Transverse colon (tissue), 4 donors: ENCODE data around the gene LIPF. TPM values are rescaled to one million over a fixed set of nuclear protein-coding genes. Genes with fewer than 3 reads are reported as not detected.

Experiments
- DNase-seq: peaks from one replicate; pipeline ENCODE4 v3.0.0-alpha.2; 2019
- H3K27ac ChIP-seq, 4 donors: fragments of 200-600 bp; sonication (generic); 2 replicates each; pipeline ENCODE4 v1.5.1; 2016 to 2018; ENCODE audit warnings: inconsistent platforms in 4 of 4
- H3K27me3 ChIP-seq: fragments of 200-600 bp; sonication (generic); 2 replicates; pipeline ENCODE4 v1.5.1; 2017; ENCODE audit warnings: inconsistent platforms
- H3K36me3 ChIP-seq, 4 donors: fragments of 200-600 bp; sonication (generic); 2 replicates each; pipeline ENCODE4 v1.5.1; 2017 to 2019; ENCODE audit warnings: inconsistent platforms in 4 of 4
- H3K4me1 ChIP-seq, 4 donors: fragments of 200-600 bp; sonication (generic); 2 replicates each; pipeline ENCODE4 v1.5.1; 2017 to 2020; ENCODE audit warnings: inconsistent platforms in 4 of 4
- H3K4me3 ChIP-seq, 4 donors: fragments of 200-600 bp; sonication (generic); 1 replicate in 1 of 4; 2 replicates in 3 of 4; pipeline versions ENCODE4 v1.5.1 to v1.6.1; 2017 to 2019; ENCODE audit warnings: inconsistent platforms in 4 of 4
- H3K9me3 ChIP-seq, 2 donors: fragments of 200-600 bp; sonication (generic); 2 replicates each; pipeline ENCODE4 v1.5.1; 2017 to 2019; ENCODE audit warnings: inconsistent platforms in 2 of 2
- CTCF ChIP-seq, 5 experiments: fragments of 200-600 bp in 3 of 5; fragments of 450-650 bp in 2 of 5; sonication (generic) in 3 of 5; IDR thresholded peaks; 1 replicate in 2 of 5; 2 replicates in 3 of 5; pipeline ENCODE4 v1.5.1; 2016 to 2017; ENCODE audit warnings: antibody characterized with exemption in 5 of 5, inconsistent platforms in 3 of 5, mild to moderate bottlenecking in 2 of 5, moderate library complexity in 1 of 5
- EP300 ChIP-seq: sonication (generic); formaldehyde crosslinking; IDR thresholded peaks from one replicate; pipeline ENCODE4 v1.6.1; 2017; ENCODE audit warnings: antibody characterized with exemption, low read depth
- POLR2A ChIP-seq: fragments of 450-650 bp; IDR thresholded peaks from one replicate; pipeline ENCODE4 v1.6.1; 2016; ENCODE audit warnings: antibody characterized with exemption, mild to moderate bottlenecking, moderate library complexity
- POLR2AphosphoS5 ChIP-seq, 3 donors: sonication (generic); formaldehyde crosslinking; IDR thresholded peaks; one replicate each; pipeline ENCODE4 v1.6.1; 2016; ENCODE audit warnings: antibody characterized with exemption in 3 of 3
- WGBS, 2 donors: methylation state at CpG; one replicate each; pipeline ENCODE4 v1.1.5; 2018; ENCODE audit warnings: low coverage in 1 of 2; 5-methylcytosine and 5-hydroxymethylcytosine counted together
- in situ Hi-C, 4 donors: fragments of 200-750 bp; cut with MboI; loops; one replicate each; pipeline versions ENCODE4 v1.15.0 to v1.15.1; 2017; ENCODE audit warnings: low sequenced_read_pairs in 3 of 4, low pct_ligation_motif_present in 1 of 4, low pct_unique_long_range_greater_than_20kb in 1 of 4
- intact Hi-C: fragments of 100-400 bp; cut with DNase I; formaldehyde crosslinking; loops from one replicate; pipeline ENCODE4 v1.15.1; 2023; ENCODE audit warnings: low total_unique reads
- total RNA-seq, 4 donors: library from RNA; depleted of rRNA; stranded (reverse); fragments of >200 nt; gene quantifications; one replicate each; pipeline ENCODE4 v1.1.0, GENCODE V29; 2016

Gene LIPF
- total RNA-seq, 4 donors from 2014 or later, result not detected

GRCh38 chr10:88672041-88672440 is 7.8 kb downstream of the LIPF start:
- H3K36me3 ChIP-seq, result no peaks in the 10 kb centered on the region
- no peak overlapping the region for H3K27ac ChIP-seq
- intact Hi-C loops, result no loop called here
- no peaks in the 10 kb centered on the region for H3K9me3 ChIP-seq
- no peak for TF ChIP-seq POLR2A
- in situ Hi-C loops, result no loop called here
- H3K4me3 ChIP-seq, result no peak overlapping the region
- no peaks in the 10 kb centered on the region for H3K4me1 ChIP-seq
- H3K27me3 ChIP-seq, result no peaks in the 10 kb centered on the region
- WGBS, 2 donors, result 74 to 94% methylated on average over 2 of the region's 2 CpGs
- no peak for DNase-seq

GRCh38 chr10:88676283-88677060 is 12.2 kb downstream of the LIPF start:
- no peak for TF ChIP-seq POLR2A
- TF ChIP-seq EP300, result no peak
- no peak for TF ChIP-seq CTCF (IDR thresholded peaks at IDR 0.05)
- no peak for TF ChIP-seq POLR2AphosphoS5 (IDR thresholded peaks at IDR 0.05)
- Histone ChIP-seq H3K36me3 (no peaks in the 10 kb centered on the region), H3K27me3 (no peaks in the 10 kb centered on the region), H3K4me3 (no peak overlapping the region), H3K9me3 (no peaks in the 10 kb centered on the region), H3K4me1 (no peaks in the 10 kb centered on the region), H3K27ac (no peak overlapping the region)
- intact Hi-C loops, result no loop called here
- WGBS, 2 donors, result 60 to 74% methylated on average over 4 of the region's 4 CpGs
- in situ Hi-C loops, result no loop called here
- DNase-seq, result no peak

GRCh38 chr10:88680958-88681357 is 16.7 kb downstream of the LIPF start:
- intact Hi-C loops (no loop called here), in situ Hi-C loops (loop anchor here in 2 of 4 donors (10.0 kb wide), 1 partner anchor 134 kb away; no protein-coding TSS in a partner anchor)
- no peak overlapping the region for H3K4me3 ChIP-seq
- H3K9me3 ChIP-seq, result no peaks in the 10 kb centered on the region
- TF ChIP-seq POLR2AphosphoS5 (IDR thresholded peaks at IDR 0.05) (no peak), POLR2A (no peak), EP300 (no peak), CTCF (IDR thresholded peaks at IDR 0.05) (no peak)
- H3K36me3 ChIP-seq, result no peaks in the 10 kb centered on the region
- DNase-seq, result no peak
- no peak overlapping the region for H3K27ac ChIP-seq
- H3K4me1 ChIP-seq, result no peaks in the 10 kb centered on the region
- peaks cover 4% of the 10 kb centered on the region for H3K27me3 ChIP-seq
- 89 to 91% methylated on average over 4 of the region's 4 CpGs for whole genome bisulfite sequencing, 2 donors

- Histone ChIP-seq H3K27ac (no peak overlapping the region), H3K27me3 (peaks cover 4% of the 10 kb centered on the region), H3K9me3 (no peaks in the 10 kb centered on the region), H3K36me3 (no peaks in the 10 kb centered on the region), H3K4me1 (no peaks in the 10 kb centered on the region), H3K4me3 (no peak overlapping the region)
- WGBS, 2 donors, result 82 to 83% methylated on average over 4 of the region's 4 CpGs
- TF ChIP-seq EP300 (no peak), POLR2A (no peak), CTCF (IDR thresholded peaks at IDR 0.05) (no peak), POLR2AphosphoS5 (IDR thresholded peaks at IDR 0.05) (no peak)
- intact Hi-C loops (no loop called here), in situ Hi-C loops (loop anchor here in 2 of 4 donors (10.0 kb wide), 1 partner anchor 132 kb away; no protein-coding TSS in a partner anchor)
- no peak for DNase-seq
Measured at GRCh38 chr10:88682491-88682890, 18.2 kb downstream of the LIPF start.
